HG02852 (cell line): Measurements from ENCODE around the gene NDUFV1.
A peak's percentile ranks its signal among the peaks of the same experiment; 100 is the strongest.
"Not testable (repeated sequence)": the region's sequence is repeated elsewhere in the genome, so short reads cannot be mapped to it uniquely, and the experiment has no call there.

Experiments used
- ATAC-seq: cut with Tn5 transposase; IDR thresholded peaks from one replicate; pipeline ENCODE4 v1.9.1; 2021; ENCODE audit warnings: mild to moderate bottlenecking, moderate library complexity; ENCODE audit not compliant: unreplicated experiment

NDUFV1 gene

GRCh38 chr11:67626970-67627369 lies 20.2 kb downstream of the NDUFV1 start:
- no peak for ATAC-seq

GRCh38 chr11:67627441-67627811 lies 20.7 kb downstream of the NDUFV1 start:
- no peak for ATAC-seq

- no peak for ATAC-seq
Observed at GRCh38 chr11:67627812-67628624, 21.3 kb downstream of the NDUFV1 start.

GRCh38 chr11:67628710-67629385 lies 22.1 kb downstream of the NDUFV1 start:
- no peak for ATAC-seq

GRCh38 chr11:67629386-67630227 lies 22.9 kb downstream of the NDUFV1 start, which contains the start of gene NUDT8:
TSS of gene NUDT8 (minus strand) at chr11:67629937. CDS start at chr11:67629911, 26 bp downstream.
- peak; percentile 42 for ATAC-seq

GRCh38 chr11:67630228-67630942 lies 23.6 kb downstream of the NDUFV1 start:
- peak; percentile 70 for ATAC-seq

- no peak for ATAC-seq
Observed at GRCh38 chr11:67630943-67631331, 24.2 kb downstream of the NDUFV1 start.

- ATAC-seq = no peak
Observed at GRCh38 chr11:67631411-67631810, 24.7 kb downstream of the NDUFV1 start.

- ATAC-seq = no peak
Observed at GRCh38 chr11:67631853-67632174, 25.1 kb downstream of the NDUFV1 start.

GRCh38 chr11:67632175-67632981 lies 25.6 kb downstream of the NDUFV1 start:
- no peak for ATAC-seq

- ATAC-seq = no peak
Observed at GRCh38 chr11:67632982-67633755, 26.4 kb downstream of the NDUFV1 start.

GRCh38 chr11:67633758-67634365 lies 27.1 kb downstream of the NDUFV1 start:
- no peak for ATAC-seq

- no peak for ATAC-seq
Observed at GRCh38 chr11:67634366-67635230, 27.9 kb downstream of the NDUFV1 start.

GRCh38 chr11:67635231-67635521 lies 28.4 kb downstream of the NDUFV1 start:
- no peak for ATAC-seq

GRCh38 chr11:67636962-67637361 lies 30.2 kb downstream of the NDUFV1 start:
- no peak for ATAC-seq

- not testable (repeated sequence) for ATAC-seq
Observed at GRCh38 chr11:67637441-67637840, 30.7 kb downstream of the NDUFV1 start.

GRCh38 chr11:67638535-67639437 lies 32.0 kb downstream of the NDUFV1 start:
- ATAC-seq = no peak
